ENCODE measurements around the gene NOL4L.

DNA sequence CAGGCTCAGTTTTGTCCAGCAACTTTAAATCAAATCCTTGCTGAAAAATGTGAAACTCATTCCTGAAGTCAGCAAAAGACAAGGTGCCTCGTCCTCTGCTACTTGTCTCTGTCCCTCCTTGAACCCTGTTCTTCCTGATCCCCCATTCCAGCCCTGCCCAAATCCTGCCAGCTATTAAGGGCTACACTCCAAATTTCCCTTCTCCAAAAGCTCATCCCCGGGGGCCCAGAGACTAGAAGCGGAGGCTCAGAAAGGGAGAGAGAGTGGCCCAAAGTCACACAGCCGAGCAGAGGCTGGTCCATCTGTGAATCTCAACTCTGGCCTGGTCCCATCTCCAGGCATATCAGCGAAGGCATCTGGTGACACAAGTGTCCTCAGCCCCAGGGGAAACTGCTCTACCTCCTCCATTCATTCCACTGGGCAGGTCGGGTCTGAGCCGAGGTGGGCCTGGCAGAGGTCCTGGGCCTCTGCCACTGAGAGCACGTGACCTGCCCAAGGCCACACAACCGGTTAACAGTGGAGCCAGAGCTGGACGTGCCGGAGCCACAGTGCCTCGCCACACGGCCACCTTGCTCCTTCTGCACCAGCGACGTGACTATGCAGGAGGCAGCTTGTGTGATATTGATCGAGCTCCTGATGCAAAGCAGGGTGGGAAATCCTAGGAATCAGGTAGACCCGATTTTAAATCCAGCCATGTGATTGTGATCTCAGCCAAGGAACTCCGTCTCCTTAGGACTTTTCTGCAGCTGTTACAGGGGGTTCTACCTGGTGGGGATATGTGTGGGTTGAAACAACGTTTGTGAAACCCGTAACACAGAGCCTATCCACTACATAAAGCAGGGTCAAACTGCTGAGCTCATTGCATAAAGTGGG is 28.6 kb downstream of the NOL4L start:
- TF ChIP-seq POLR2AphosphoS5 (IDR thresholded peaks at IDR 0.05; ENCODE audit: low read depth) (no peak), CTCF (IDR thresholded peaks at IDR 0.05; ENCODE audit: insufficient read depth, low read length) (no peak)

Measured in HL-60 (cell line).